COR-L47 (cell line): Measurements from ENCODE around the gene CFAP126.
"Not testable (repeated sequence)": the region's sequence is repeated elsewhere in the genome, so short reads cannot be mapped to it uniquely, and the experiment has no call there.

ENCODE experiments used
- DNase-seq: peaks from one replicate; lab custom pipeline; 2025; lab: John Stamatoyannopoulos, UW

CFAP126 gene, protein sequence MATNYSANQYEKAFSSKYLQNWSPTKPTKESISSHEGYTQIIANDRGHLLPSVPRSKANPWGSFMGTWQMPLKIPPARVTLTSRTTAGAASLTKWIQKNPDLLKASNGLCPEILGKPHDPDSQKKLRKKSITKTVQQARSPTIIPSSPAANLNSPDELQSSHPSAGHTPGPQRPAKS

DNA sequence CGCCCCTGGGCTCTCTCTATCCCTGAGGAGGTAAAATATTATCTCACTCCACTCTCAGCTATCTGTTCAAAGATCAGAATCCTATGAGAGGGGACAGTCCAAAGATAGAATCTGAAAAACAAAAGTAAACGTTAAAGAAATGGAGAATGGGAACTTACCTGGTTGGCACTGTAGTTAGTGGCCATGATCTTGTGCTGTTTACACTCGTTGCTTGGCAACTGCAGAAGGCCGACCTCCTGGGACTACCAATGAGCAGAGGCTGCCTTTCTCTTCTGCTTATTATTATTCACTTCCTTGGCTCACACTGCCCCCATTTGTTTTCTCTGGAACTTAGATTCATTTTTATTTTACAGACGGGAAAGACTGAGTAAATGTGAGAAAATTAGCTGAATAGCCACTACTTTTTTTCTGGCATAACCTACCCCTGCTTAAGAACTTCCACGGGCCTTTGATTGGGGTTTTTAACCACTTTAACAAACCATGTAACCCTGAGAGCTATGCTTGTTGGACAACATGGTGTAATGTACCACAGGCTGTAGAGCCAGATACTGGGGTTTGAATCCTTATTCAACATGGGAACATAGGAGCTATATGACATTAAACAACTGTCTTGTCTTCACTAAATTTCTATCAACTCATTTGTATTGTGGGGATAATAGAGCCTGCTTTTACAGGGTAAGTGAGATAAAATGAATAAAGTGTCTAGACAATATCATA is at the start of gene CFAP126:
Gene CFAP126, minus strand, starts transcription at position 193 of the 717 bp plus-strand sequence. Its CDS starts 8 bp downstream, at position 185.
- DNase-seq, result peak; percentile 76

DNA sequence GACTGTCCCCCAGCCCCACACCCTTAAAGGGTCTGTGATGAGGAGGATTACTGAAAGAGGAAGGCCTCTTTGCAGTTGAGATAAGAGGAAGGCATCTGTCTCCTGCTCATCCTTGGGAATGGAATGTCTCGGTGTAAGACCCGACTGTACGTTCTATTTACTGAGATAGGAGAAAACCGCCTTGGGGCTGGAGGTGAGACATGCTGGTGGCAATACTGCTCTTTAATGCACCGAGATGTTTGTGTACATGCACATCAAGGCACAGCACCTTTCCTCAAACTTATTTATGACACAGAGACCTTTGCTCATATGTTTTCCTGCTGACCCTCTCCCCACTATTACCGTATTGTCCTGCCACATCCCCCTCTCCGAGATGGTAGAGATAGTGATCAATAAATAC is 45.4 kb upstream of the CFAP126 start:
- not testable (repeated sequence) for DNase-seq

DNA sequence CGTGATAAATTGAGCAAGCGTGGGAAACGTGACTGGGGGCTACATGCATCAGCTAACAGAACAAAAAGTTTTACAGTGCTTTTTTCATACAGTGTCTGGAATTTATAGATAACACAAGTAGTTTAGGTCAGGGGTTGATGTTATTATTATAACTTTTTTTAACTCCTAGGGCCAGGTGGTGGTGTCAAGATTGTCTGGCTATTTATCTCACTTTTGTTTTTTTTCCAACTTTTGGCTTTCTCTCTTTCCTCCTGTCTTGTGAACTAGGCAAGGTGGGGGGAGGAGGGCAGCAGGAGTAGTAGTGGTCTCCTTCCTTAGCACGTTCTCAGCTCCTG is 42.9 kb upstream of the CFAP126 start:
- not testable (repeated sequence) for DNase-seq

DNA sequence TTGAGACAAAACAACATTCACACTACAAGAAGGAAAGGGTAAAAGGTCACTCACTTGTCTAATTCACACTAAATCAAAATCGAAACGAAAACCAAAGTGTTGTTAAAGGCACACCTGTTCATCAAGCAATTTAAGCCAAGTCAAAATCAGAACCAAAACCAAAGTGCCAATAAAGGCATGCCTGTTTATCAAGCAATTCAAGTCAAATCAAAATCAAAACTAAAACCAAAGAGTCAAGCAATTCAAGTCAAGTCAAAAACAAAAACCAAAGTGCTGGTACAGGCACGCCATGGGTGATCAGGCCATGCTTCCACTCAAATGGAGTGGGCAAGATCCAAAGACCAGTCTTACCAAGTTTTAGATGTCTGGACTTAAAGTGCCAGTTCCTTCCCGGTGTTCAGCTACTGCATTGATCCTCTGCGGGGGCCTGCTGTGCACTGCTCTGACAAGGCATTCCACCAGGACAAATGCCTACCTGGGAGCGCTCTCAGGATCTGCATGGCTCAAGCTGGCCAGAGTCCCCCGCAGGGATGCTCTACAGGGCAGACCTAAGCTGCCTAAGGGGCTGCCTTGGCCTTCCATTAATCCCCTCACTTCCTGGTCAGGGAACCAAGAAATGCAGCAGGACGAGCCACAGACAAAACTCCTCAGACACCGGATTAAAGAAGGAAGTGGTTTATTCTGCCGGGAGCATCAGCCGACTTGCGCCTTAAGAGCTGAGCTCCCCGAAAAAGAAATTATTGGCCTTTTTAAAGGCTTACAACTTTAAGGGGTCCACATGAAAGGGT is 42.4 kb upstream of the CFAP126 start:
- DNase-seq, result not testable (repeated sequence)

DNA sequence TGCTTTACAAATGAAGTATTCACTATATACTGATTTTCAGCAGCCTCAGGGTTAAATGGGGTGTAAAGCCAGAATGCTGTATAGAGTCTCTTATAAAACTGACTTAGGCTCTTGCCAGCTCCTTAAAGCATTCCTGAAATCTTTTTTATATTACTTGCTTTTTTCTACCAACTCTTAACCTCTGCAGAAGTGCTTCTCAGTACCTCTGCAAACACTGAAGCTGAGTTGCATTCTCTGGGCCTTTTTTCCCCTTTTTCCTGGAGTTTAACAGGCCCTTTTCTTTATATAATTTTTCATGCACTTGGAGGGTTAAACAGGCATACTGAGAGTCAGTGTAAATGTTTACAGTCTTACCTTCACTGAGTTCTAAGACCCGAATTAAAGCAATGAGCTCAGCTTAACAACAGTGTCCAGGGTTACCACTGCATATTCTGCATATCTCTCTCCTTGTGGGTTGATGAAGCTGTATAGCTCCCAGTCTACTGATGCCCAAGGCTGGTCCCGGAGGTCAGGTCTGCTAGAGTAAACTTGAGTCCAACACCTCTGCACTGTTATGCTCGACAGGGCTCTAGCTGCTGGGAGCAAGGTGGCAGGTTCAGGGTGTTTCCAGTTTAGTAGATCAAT is 40.9 kb upstream of the CFAP126 start:
- DNase-seq, result no peak

DNA sequence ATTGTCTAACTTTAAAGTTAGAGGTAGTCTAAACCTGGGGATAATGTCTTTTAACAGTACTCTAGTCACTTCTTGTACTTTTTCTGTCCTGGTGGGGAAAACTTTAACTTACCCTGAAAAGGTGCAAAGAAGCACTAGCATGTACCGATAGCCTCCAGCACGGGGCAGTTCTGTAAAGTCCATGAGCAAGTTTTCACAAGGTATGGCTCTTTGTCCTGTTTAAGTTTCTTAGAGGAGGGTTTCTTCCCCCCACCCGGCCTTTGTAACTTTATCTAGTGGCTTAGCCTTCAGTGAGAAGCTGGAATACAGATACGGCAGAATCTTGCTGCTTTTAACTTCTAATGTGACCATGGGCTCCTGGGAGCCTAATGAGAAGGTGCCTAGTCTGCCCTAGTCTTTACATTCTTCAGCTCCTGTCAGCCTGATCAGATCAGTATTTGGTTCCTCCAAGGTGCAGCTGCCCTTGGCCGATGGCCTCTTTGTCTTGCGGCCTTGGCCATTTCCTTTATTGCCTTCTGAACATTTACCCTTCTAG is 39.8 kb upstream of the CFAP126 start:
- no peak for DNase-seq

DNA sequence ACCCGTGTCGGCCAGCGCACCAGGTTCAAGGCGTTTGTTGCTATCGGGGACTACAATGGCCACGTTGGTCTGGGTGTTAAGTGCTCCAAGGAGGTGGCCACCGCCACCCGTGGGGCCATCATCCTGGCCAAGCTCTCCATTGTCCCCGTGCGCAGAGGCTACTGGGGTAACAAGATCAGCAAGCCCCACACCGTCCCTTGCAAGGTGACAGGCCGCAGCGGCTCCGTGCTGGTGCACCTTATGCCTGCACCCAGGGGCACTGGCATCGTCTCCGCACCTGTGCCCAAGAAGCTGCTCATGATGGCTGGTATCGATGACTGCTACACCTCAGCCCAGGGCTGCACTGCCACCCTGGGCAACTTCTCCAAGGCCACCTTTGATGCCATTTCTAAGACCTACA is 38.9 kb upstream of the CFAP126 start:
- not testable (repeated sequence) for DNase-seq

DNA sequence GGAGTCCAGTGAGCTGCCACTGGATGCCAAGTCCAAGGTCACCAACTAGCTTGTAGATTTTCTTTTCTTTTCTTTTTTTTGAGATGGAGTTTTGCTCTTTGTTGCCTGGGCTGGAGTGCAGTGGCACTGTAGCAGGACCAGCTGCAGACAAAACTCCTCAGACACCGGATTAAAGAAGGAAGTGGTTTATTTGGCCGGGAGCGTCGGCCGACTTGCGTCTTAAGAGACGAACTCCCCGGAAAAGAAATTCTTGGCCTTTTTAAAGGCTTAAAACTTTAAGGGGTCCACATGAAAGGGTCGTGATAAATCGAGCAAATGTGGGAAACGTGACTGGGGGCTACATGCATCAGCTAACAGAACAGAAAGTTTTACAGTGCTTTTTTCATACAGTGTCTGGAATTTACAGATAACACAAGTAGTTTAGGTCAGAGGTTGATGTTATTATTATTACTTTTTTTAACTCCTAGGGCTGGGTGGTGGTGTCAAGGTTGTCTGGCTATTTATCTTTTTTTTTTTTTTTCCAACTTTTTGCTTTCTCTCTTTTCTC is 36.4 kb upstream of the CFAP126 start:
- DNase-seq, result no peak

DNA sequence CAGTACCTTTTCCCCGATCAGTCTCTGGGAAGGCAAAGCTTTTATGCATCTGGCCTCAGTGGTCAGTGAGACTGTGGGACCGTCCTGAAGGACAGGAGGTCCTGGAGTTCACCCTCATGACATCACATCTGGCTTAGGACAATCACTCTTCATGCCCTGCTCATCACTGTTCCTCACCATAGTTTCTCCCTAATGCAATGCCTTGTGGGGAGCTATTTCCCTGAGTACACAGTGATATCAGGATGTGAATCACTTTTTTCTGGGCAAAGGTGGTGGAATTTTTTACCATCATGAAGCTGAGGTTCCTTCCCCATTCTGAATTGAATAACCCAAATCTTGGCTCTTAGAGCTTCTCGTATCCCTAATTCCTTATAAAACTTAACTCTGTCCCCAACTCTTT is 34.8 kb upstream of the CFAP126 start:
- no peak for DNase-seq

DNA sequence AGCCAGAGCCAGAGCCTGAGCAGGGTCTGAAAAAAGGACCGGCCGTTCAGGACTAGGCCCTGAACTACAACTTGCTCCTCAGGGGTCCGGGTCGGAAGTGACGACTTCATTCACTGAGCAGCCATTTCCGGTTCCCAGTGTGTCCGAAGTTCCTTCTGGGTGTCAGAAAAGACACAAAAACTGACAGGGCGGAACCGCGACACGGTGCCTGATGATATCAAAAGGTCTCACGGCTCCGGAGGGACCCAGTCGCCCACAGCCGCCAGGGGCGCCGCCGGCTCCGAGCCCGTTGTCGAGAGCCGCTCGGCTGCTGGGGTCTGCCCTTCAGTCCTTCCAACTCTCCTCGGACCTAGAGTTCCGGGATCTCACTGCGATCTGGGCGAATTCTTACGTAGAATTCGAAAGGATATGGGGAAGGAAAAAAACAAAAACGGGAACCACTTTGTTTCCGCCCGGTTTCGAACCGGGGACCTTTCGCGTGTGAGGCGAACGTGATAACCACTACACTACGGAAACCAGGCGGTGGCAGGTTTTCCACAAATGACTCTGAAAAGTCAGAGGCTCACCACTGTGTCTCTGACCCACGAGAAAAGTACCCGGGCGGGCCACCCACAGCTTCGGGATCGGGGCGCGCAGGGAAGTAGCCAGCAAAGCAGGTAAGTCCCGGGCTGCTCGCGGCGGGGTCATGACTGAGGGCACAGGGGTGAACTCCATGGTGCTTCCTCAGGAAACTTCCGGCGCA is 31.8 kb upstream of the CFAP126 start:
- DNase-seq, result peak; percentile 90

DNA sequence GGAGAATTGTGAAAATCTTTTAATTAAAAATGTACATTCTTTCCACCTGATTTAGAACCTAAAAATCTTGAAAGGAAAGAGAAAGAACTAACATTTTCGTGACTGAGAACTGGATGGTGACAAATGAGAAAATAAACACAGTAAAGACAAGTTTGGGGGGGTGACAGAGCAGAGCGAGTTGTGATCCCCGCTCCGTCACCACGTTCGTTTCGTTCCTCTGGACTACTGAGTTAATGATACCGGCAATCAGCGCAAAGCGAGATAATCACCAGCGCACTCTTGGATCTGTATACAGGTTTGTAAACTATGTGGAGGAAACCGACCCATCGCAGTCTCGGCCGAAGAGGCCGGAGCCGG is 31.2 kb upstream of the CFAP126 start:
- no peak for DNase-seq

DNA sequence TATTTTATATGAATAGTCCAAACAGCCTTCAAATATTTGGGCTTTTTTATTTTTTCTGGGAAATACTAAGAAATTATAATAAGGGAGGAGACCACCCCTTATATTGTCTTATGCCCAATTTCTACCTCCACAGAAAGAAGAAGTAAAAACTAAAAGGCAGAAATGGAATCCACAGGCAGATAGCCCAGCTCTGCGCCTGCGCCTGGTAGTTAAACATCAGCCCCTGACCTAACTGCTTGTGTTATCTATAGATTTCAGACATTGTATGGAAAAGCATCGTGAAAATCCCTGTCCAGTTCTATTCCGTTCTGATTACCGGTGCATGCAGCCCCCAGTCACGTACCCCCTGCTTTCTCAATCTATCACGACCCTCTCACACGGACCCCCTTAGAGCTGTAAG is 29.4 kb upstream of the CFAP126 start:
- DNase-seq, result not testable (repeated sequence)

DNA sequence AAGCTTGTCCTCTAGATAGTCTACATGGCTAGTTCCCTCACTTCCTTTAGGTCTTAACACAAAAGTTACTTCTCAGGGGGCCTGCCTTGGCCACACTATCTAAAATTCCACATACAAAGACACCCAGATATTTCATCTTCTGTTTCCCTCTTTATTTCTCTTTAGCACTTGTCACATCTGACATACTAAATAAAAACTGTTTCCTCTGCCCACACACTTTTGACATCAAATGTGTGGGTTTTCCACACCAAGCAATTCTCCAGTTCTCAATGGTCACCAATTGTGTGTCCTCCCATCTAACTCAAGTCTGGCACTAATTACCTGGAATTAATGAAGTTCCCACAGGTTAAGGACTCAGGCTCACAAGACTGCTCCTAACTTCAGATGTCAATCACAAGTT is 25.5 kb upstream of the CFAP126 start:
- no peak for DNase-seq

DNA sequence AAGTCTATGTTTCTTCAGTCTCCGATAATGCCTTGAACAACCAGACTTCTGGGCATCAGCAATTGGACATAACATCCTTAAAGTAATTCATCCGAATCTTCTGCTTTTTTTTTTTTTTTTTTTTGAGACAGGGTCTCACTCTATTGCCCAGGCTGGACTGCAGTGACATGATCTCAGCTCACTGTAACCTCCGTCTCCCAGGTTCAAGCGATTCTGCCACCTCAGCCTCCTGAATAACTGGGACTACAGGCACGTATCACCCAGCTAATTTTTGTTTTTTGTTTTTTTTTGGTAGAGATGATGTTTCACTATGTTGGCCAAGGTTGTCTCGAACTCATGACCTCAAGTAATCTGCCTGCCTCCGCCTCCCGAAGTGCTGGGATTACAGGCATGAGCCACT is 23.9 kb upstream of the CFAP126 start:
- DNase-seq, result no peak

DNA sequence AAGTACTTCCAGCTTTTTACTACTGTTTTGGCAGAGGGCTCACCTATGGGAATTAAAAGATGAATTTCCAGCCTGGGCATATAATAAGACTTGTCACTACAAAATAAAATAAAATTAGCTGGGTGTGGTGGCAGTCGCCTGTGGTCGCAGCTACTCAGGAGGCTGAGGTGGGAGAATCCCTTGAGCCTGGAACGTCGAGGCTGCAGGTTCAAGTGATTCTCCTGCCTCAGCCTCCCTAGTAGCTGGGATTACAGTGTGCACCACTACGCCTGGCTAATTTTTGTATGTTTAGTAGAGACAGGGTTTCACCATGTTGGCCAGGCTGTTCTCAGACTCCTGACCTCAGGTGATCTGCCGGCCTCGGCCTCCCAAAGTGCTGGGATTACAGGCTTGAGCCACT is 23.5 kb upstream of the CFAP126 start:
- DNase-seq, result not testable (repeated sequence)

DNA sequence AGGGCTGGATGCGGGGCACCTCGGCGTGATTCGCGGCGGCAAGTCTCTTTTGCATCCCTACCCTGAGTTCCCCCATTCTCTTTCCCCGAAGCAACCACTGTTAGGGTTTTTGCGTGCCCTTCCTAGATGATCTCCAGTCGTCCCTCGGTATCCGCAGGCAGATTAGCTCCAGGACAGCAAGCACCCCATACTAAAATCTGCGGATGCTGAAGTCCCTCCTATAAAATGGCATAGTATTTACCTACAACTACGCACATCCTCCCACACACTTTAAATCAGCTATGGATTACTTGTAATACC is 22.8 kb upstream of the CFAP126 start:
- no peak for DNase-seq

DNA sequence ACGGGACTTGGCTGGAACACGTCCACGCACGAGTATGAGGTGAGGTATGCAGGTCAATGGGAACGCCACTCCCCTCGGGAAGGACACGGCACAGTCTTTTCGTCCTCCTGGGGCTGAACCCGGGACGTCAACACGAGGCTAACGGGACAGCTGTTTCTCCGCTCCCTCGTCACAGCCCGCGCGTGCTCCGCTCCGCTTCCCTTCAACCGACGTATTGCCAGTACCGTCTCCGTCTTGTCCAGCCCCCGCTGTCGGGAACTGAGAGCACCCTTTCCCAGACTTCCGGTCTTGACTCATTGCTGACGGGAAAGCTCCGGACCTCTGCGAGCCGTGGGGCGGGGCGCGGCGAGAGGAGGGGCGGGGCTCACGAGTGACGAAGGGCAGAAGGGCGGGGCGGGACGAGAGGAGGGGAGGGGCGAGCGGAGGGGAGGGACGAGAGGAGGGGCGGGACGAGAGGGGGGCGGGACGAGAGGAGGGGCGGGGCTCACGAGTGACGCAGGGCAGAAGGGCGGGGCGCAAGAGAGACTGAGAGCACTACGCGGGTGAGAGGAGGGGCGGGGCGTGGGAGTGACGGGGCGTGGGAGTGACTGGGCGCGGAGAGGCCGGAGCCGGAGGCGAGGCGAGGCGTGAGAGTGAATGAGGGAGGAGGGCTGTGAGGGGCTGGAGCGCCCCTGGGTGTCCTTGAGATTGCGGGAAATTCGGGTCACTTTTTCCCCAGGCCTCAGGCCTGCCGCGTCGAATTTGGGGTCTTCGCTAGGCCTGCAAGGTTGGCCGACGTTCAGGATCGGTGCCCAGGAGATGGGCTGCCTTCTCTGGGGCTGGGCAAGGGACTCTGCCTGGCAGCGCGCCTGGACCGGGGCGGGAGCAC is 22.2 kb upstream of the CFAP126 start:
- DNase-seq, result peak; percentile 98

DNA sequence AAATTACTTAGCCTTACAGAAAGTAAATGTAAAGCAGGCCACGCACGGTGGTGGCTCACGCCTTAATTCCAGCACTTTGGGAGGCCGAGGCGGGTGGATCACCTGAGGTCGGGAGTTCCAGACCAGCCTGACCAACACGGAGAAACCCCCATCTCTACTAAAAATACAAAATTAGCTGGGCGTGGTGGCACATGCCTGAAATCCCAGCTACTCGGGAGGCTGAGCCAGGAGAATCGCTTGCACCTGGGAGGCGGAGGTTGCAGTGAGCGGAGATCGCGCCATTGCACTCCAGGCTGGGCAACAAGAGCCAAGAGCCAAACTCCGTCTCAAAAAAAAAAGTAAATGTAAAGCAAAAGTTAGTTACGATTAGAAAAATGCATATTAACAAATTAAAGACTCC is 21.5 kb upstream of the CFAP126 start:
- DNase-seq, result not testable (repeated sequence)

DNA sequence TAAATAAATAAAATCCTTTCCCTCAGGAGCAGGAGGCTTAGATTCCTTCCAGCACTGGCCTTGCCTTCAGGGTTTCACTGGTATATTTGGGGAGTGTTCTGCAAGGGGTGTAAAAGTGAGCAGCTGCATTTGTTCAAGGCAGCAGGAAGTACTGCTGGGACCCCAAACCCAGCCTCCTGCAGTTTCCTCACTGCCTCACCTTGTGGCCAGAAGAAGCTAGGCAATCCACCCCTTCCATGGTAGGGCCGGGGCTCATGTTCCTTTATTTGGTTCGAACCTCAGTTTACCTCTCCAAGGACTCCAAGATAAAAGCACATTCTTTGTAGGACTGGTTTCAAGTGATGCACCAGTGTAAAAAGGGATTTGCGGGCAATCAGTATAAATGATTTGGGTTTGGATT is 21.0 kb upstream of the CFAP126 start:
- DNase-seq, result no peak

DNA sequence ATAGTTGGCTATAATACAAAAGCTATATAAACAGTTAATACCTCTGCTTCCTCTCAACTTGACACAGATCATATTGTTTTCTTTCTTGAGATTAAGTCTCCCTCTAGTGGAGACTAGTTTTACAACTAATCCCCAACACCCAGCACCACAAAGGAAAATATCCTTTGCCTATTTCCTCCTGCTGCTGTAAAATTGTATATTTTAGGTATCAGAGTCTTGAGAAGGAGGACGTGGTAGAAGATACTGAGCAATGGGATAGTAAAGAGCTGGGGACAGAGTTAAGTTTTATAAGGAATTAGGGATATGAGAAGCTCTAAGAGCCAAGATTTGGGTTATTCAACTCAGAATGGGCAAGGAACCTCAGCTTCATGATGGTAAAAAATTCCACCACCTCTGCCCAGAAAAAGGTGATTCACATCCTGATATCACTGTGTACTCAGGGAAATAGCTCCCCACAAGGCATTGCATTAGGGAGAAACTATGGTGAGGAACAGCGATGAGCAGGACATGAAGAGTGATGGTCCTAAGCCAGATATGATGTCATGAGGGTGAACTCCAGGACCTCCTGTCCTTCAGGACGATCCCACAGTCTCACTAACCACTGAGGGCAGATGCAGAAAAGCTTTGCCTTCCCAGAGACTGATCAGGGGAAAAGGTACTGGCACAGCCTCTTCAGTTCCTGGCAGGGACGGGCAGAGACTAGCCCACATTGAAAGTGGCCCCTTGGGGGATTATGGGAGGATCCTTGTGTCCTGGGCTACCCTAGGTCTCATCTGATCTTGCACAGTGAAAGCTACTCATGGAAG is 14.7 kb upstream of the CFAP126 start:
- peak; percentile 16 for DNase-seq
